IMR-90 (cell line): Measurements from ENCODE around the gene GALNT14. TPM values are rescaled to one million over a fixed set of nuclear protein-coding genes. Genes with fewer than 3 reads are reported as not detected.

Experiments
- ATAC-seq: fragments of 200-7000 bp; cut with Tn5 transposase; 2 replicates; pipeline ENCODE4 v1.9.1; 2020; ENCODE audit warnings: low read depth, mild to moderate bottlenecking, moderate library complexity
- BruUV-seq: library from RNA; stranded (reverse); fragments of 400-500 nt; replicated peaks from 2 replicates; lab custom pipeline; 2021; lab: Mats Ljungman, UMichigan
- CTCF ChIA-PET: fragments of 300-600 bp; formaldehyde crosslinking; extraction: SDS; loops from one replicate; lab custom pipeline; 2021; ENCODE audit warnings: antibody characterized with exemption; lab: Yijun Ruan, JAX
- POLR2A ChIA-PET: fragments of 300-600 bp; sonication (Branson Sonifier 250); formaldehyde crosslinking; loops from one replicate; lab custom pipeline; 2022; ENCODE audit warnings: antibody characterized with exemption; ENCODE audit not compliant: unreplicated experiment; lab: Charles Lee
- DNase-seq: peaks from one replicate; pipeline ENCODE4 v3.0.0; 2013
- H2AFZ ChIP-seq: replicated peaks from 2 replicates; pipeline ENCODE3; 2013; ENCODE audit warnings: low read length, mild to moderate bottlenecking; ENCODE audit not compliant: poor library complexity
- H2AK5ac ChIP-seq: 2 replicates; pipeline ENCODE4 v1.6.1; 2013; ENCODE audit warnings: low read depth, low read length, inconsistent platforms
- H2AK9ac ChIP-seq: replicated peaks from 2 replicates; pipeline ENCODE3; 2013; ENCODE audit warnings: mild to moderate bottlenecking, low read depth, low read length, moderate library complexity; ENCODE audit not compliant: poor library complexity
- H2BK120ac ChIP-seq: 2 replicates; pipeline ENCODE4 v1.6.1; 2013; ENCODE audit warnings: low read depth, low read length, inconsistent platforms
- H2BK15ac ChIP-seq: 3 replicates; pipeline ENCODE4 v1.6.1; 2013; ENCODE audit warnings: low read depth, low read length, inconsistent platforms
- H2BK20ac ChIP-seq: 2 replicates; pipeline ENCODE4 v1.6.1; 2013; ENCODE audit warnings: low read depth, mild to moderate bottlenecking, inconsistent platforms, low read length, moderate library complexity
- H2BK5ac ChIP-seq: 2 replicates; pipeline ENCODE4 v1.6.1; 2013; ENCODE audit warnings: mild to moderate bottlenecking, low read depth, low read length, inconsistent platforms; ENCODE audit not compliant: poor library complexity, severe bottlenecking
- H3K14ac ChIP-seq: replicated peaks from 2 replicates; pipeline ENCODE4 v1.6.1; 2013; ENCODE audit warnings: low read depth, low read length, inconsistent platforms
- H3K18ac ChIP-seq: 2 replicates; pipeline ENCODE4 v1.6.1; 2013; ENCODE audit warnings: low read depth, low read length, control low read depth
- H3K23ac ChIP-seq: 2 replicates; pipeline ENCODE4 v1.6.1; 2013; ENCODE audit warnings: low read depth, low read length, inconsistent platforms
- H3K27ac ChIP-seq: 2 replicates; pipeline ENCODE4 v1.5.1; 2013; ENCODE audit warnings: mild to moderate bottlenecking, control low read depth, low read length; ENCODE audit not compliant: insufficient read depth
- H3K27me3 ChIP-seq: 2 replicates; pipeline ENCODE4 v1.6.1; 2013; ENCODE audit warnings: low read length; ENCODE audit not compliant: control insufficient read depth, insufficient read depth
- H3K36me3 ChIP-seq: 2 replicates; pipeline ENCODE4 v1.6.1; 2013; ENCODE audit warnings: low read length, mixed read lengths; ENCODE audit not compliant: control insufficient read depth, insufficient read depth
- H3K4ac ChIP-seq: 2 replicates; pipeline ENCODE4 v1.6.1; 2013; ENCODE audit warnings: low read depth, low read length, inconsistent platforms
- H3K4me1 ChIP-seq: 2 replicates; pipeline ENCODE4 v1.6.1; 2013; ENCODE audit warnings: low read length, mixed read lengths; ENCODE audit not compliant: control insufficient read depth, insufficient read depth
- H3K4me2 ChIP-seq: 2 replicates; pipeline ENCODE4 v1.6.1; 2013; ENCODE audit warnings: low read depth, mild to moderate bottlenecking, control low read depth, low read length, moderate library complexity
- H3K4me3 ChIP-seq: 2 replicates; pipeline ENCODE4 v1.5.1; 2013; ENCODE audit warnings: low read depth, mild to moderate bottlenecking, control low read depth, low read length, moderate library complexity; ENCODE audit not compliant: insufficient read depth
- H3K56ac ChIP-seq: 2 replicates; pipeline ENCODE4 v1.6.1; 2013; ENCODE audit warnings: low read length, inconsistent platforms; ENCODE audit not compliant: insufficient read depth; ENCODE audit errors: extremely low read depth
- H3K79me1 ChIP-seq, 2 experiments: 2 replicates each; pipeline ENCODE4 v1.6.1; 2013; ENCODE audit warnings: low read length in 2 of 2, inconsistent platforms in 1 of 2, low read depth in 1 of 2
- H3K9ac ChIP-seq: 2 replicates; pipeline ENCODE4 v1.6.1; 2013; ENCODE audit warnings: low read depth, low read length, control low read depth
- H3K9me1 ChIP-seq: 2 replicates; pipeline ENCODE4 v1.6.1; 2013; ENCODE audit warnings: low read length, inconsistent platforms; ENCODE audit not compliant: insufficient read depth
- H3K9me3 ChIP-seq: 2 replicates; pipeline ENCODE4 v1.6.1; 2013; ENCODE audit warnings: low read length; ENCODE audit not compliant: control insufficient read depth, insufficient read depth
- H4K20me1 ChIP-seq: 2 replicates; pipeline ENCODE4 v1.6.1; 2013; ENCODE audit warnings: low read length, inconsistent platforms; ENCODE audit not compliant: insufficient read depth
- H4K5ac ChIP-seq: 2 replicates; pipeline ENCODE4 v1.6.1; 2013; ENCODE audit warnings: mild to moderate bottlenecking, low read depth, low read length, control low read depth
- H4K8ac ChIP-seq, 2 experiments: 2 replicates each; pipeline ENCODE4 v1.6.1; 2013; ENCODE audit warnings: low read depth in 2 of 2, low read length in 2 of 2, control low read depth in 1 of 2, inconsistent platforms in 1 of 2
- H4K91ac ChIP-seq: 2 replicates; pipeline ENCODE4 v1.6.1; 2013; ENCODE audit warnings: low read depth, low read length, inconsistent platforms; ENCODE audit not compliant: insufficient read depth
- BHLHE40 ChIP-seq: fragments of 150-350 bp; IDR thresholded peaks from 2 replicates; pipeline ENCODE4 v1.6.1; 2016; ENCODE audit warnings: mild to moderate bottlenecking, low read depth, low read length
- CTCF ChIP-seq: conservative IDR thresholded peaks from 2 replicates; pipeline ENCODE4 v1.5.1; 2012; ENCODE audit warnings: mild to moderate bottlenecking, low read depth, low read length, improper control_type of control experiment
- MAFK ChIP-seq: IDR thresholded peaks from 2 replicates; pipeline ENCODE4 v1.6.1; 2012; ENCODE audit warnings: low read depth, low read length, improper control_type of control experiment
- MAZ ChIP-seq: IDR thresholded peaks from 2 replicates; pipeline ENCODE4 v1.6.1; 2012; ENCODE audit warnings: low read depth, mild to moderate bottlenecking, low read length, improper control_type of control experiment, moderate library complexity, borderline replicate concordance
- NFE2L2 ChIP-seq: fragments of 150-350 bp; IDR thresholded peaks from 2 replicates; pipeline ENCODE4 v1.6.1; 2016; ENCODE audit warnings: low read depth, mild to moderate bottlenecking, low read length
- RFX5 ChIP-seq: IDR thresholded peaks from 2 replicates; pipeline ENCODE4 v1.8.0; 2012; ENCODE audit warnings: low read depth, mild to moderate bottlenecking, low read length, moderate library complexity
- SMC3 ChIP-seq: fragments of 150-350 bp; IDR thresholded peaks from 2 replicates; pipeline ENCODE4 v1.6.1; 2016; ENCODE audit warnings: low read depth, mild to moderate bottlenecking, antibody characterized with exemption, low read length, moderate library complexity
- WGBS, 2 experiments: methylation state at CpG; one replicate each; pipeline versions ENCODE4 v1.1.5 to v1.1.7; 2013; ENCODE audit warnings: missing lambda C conversion rate in 2 of 2; ENCODE audit not compliant: insufficient read length in 1 of 2; ENCODE audit errors: extremely low coverage in 2 of 2; 5-methylcytosine and 5-hydroxymethylcytosine counted together
- dilution Hi-C: fragments of 300-500 bp; cut with HindIII; formaldehyde crosslinking; loops from one replicate; pipeline ENCODE4 v1.14.3; 2018; ENCODE audit warnings: low sequenced_read_pairs; ENCODE audit not compliant: unreplicated experiment
- in situ Hi-C: fragments of 300-500 bp; cut with MboI; formaldehyde crosslinking; loops from 3 replicates; pipeline ENCODE4 v1.14.3; 2019; ENCODE audit warnings: low sequenced_read_pairs, inconsistent platforms, mixed read lengths
- intact Hi-C: fragments of 100-400 bp; cut with micrococcal nuclease; formaldehyde crosslinking; loops from 2 replicates; pipeline ENCODE4 v1.10.0; 2022
- polyA plus RNA-seq, 3 experiments: library from polyadenylated mRNA; depleted of rRNA; stranded (reverse); fragments of >200 nt; gene quantifications; 2 replicates each; pipeline ENCODE4 v1.2.3, GENCODE V29; 2012; ENCODE audit warnings: low replicate concordance in 1 of 3
- total RNA-seq: library from RNA; depleted of rRNA; stranded (reverse); fragments of >200 nt; gene quantifications from 2 replicates; pipeline ENCODE4 v1.2.3, GENCODE V29; 2012

The GALNT14 gene
- total and polyA plus RNA-seq, 2 of the 4 experiments (the other 2 are of a cell fraction): 0.15 to 0.18 TPM

GRCh38 chr2:31079665-31080064, 58.6 kb downstream of the GALNT14 start:
- Histone ChIP-seq H3K9me1 (no peaks in the 10 kb centered on the region), H3K18ac (no peak overlapping the region), H3K14ac (no peak overlapping the region), H2AFZ (no peak overlapping the region), H4K5ac (no peak overlapping the region), H3K56ac (no peak overlapping the region), H2AK5ac (no peak overlapping the region), H3K4me1 (no peaks in the 10 kb centered on the region), H2AK9ac (no peak overlapping the region), H3K9me3 (no peaks in the 10 kb centered on the region), H2BK20ac (no peak overlapping the region), H3K27me3 (no peaks in the 10 kb centered on the region), H3K9ac (no peak overlapping the region), H3K23ac (no peak overlapping the region), H2BK5ac (no peak overlapping the region), H2BK15ac (no peak overlapping the region), H3K4me3 (no peak overlapping the region), H2BK120ac (no peak overlapping the region), H3K27ac (no peak overlapping the region), H4K20me1 (no peaks in the 10 kb centered on the region), H4K8ac (no peak overlapping the region), H3K4me2 (no peak overlapping the region), H3K79me1 (no peaks in the 10 kb centered on the region), H4K91ac (no peak overlapping the region), H3K36me3 (no peaks in the 10 kb centered on the region), H3K4ac (no peak overlapping the region)
- ChIA-PET POLR2A (no interaction called here), CTCF (no interaction called here)
- dilution Hi-C loops (no loop called here), intact Hi-C loops (no loop called here), in situ Hi-C loops (no loop called here)
- no peak for ATAC-seq
- TF ChIP-seq MAFK: no peak
- no peak for TF ChIP-seq BHLHE40
- TF ChIP-seq NFE2L2: no peak
- TF ChIP-seq CTCF: no peak
- TF ChIP-seq RFX5: no peak
- no peak for TF ChIP-seq MAZ
- no peak for TF ChIP-seq SMC3
- 70% methylated on average over 5 of the region's 5 CpGs; no CpG with 5 or more reads in 1 of the 2 experiments for WGBS, 2 experiments
- no peak for DNase-seq
- no TSS peak for BruUV-seq
